IMR-90 (cell line): ENCODE results near the gene SLC51A. TPM values are rescaled to one million over a fixed set of nuclear protein-coding genes. Genes with fewer than 3 reads are reported as not detected.

Source experiments
- ATAC-seq: fragments of 200-7000 bp; cut with Tn5 transposase; 2 replicates; pipeline ENCODE4 v1.9.1; 2020; ENCODE audit warnings: low read depth, mild to moderate bottlenecking, moderate library complexity
- BruUV-seq: library from RNA; stranded (reverse); fragments of 400-500 nt; replicated peaks from 2 replicates; lab custom pipeline; 2021; lab: Mats Ljungman, UMichigan
- CTCF ChIA-PET: fragments of 300-600 bp; formaldehyde crosslinking; extraction: SDS; loops from one replicate; lab custom pipeline; 2021; ENCODE audit warnings: antibody characterized with exemption; lab: Yijun Ruan, JAX
- POLR2A ChIA-PET: fragments of 300-600 bp; sonication (Branson Sonifier 250); formaldehyde crosslinking; loops from one replicate; lab custom pipeline; 2022; ENCODE audit warnings: antibody characterized with exemption; ENCODE audit not compliant: unreplicated experiment; lab: Charles Lee
- DNase-seq: peaks from one replicate; pipeline ENCODE4 v3.0.0; 2013
- H2AFZ ChIP-seq: replicated peaks from 2 replicates; pipeline ENCODE3; 2013; ENCODE audit warnings: low read length, mild to moderate bottlenecking; ENCODE audit not compliant: poor library complexity
- H2AK5ac ChIP-seq: 2 replicates; pipeline ENCODE4 v1.6.1; 2013; ENCODE audit warnings: low read depth, low read length, inconsistent platforms
- H2AK9ac ChIP-seq: replicated peaks from 2 replicates; pipeline ENCODE3; 2013; ENCODE audit warnings: mild to moderate bottlenecking, low read depth, low read length, moderate library complexity; ENCODE audit not compliant: poor library complexity
- H2BK120ac ChIP-seq: 2 replicates; pipeline ENCODE4 v1.6.1; 2013; ENCODE audit warnings: low read depth, low read length, inconsistent platforms
- H2BK15ac ChIP-seq: 3 replicates; pipeline ENCODE4 v1.6.1; 2013; ENCODE audit warnings: low read depth, low read length, inconsistent platforms
- H2BK20ac ChIP-seq: 2 replicates; pipeline ENCODE4 v1.6.1; 2013; ENCODE audit warnings: low read depth, mild to moderate bottlenecking, inconsistent platforms, low read length, moderate library complexity
- H2BK5ac ChIP-seq: 2 replicates; pipeline ENCODE4 v1.6.1; 2013; ENCODE audit warnings: mild to moderate bottlenecking, low read depth, low read length, inconsistent platforms; ENCODE audit not compliant: poor library complexity, severe bottlenecking
- H3K14ac ChIP-seq: replicated peaks from 2 replicates; pipeline ENCODE4 v1.6.1; 2013; ENCODE audit warnings: low read depth, low read length, inconsistent platforms
- H3K18ac ChIP-seq: 2 replicates; pipeline ENCODE4 v1.6.1; 2013; ENCODE audit warnings: low read depth, low read length, control low read depth
- H3K23ac ChIP-seq: 2 replicates; pipeline ENCODE4 v1.6.1; 2013; ENCODE audit warnings: low read depth, low read length, inconsistent platforms
- H3K27ac ChIP-seq: 2 replicates; pipeline ENCODE4 v1.5.1; 2013; ENCODE audit warnings: mild to moderate bottlenecking, control low read depth, low read length; ENCODE audit not compliant: insufficient read depth
- H3K27me3 ChIP-seq: 2 replicates; pipeline ENCODE4 v1.6.1; 2013; ENCODE audit warnings: low read length; ENCODE audit not compliant: control insufficient read depth, insufficient read depth
- H3K36me3 ChIP-seq: 2 replicates; pipeline ENCODE4 v1.6.1; 2013; ENCODE audit warnings: low read length, mixed read lengths; ENCODE audit not compliant: control insufficient read depth, insufficient read depth
- H3K4ac ChIP-seq: 2 replicates; pipeline ENCODE4 v1.6.1; 2013; ENCODE audit warnings: low read depth, low read length, inconsistent platforms
- H3K4me1 ChIP-seq: 2 replicates; pipeline ENCODE4 v1.6.1; 2013; ENCODE audit warnings: low read length, mixed read lengths; ENCODE audit not compliant: control insufficient read depth, insufficient read depth
- H3K4me2 ChIP-seq: 2 replicates; pipeline ENCODE4 v1.6.1; 2013; ENCODE audit warnings: low read depth, mild to moderate bottlenecking, control low read depth, low read length, moderate library complexity
- H3K4me3 ChIP-seq: 2 replicates; pipeline ENCODE4 v1.5.1; 2013; ENCODE audit warnings: low read depth, mild to moderate bottlenecking, control low read depth, low read length, moderate library complexity; ENCODE audit not compliant: insufficient read depth
- H3K56ac ChIP-seq: 2 replicates; pipeline ENCODE4 v1.6.1; 2013; ENCODE audit warnings: low read length, inconsistent platforms; ENCODE audit not compliant: insufficient read depth; ENCODE audit errors: extremely low read depth
- H3K79me1 ChIP-seq, 2 experiments: 2 replicates each; pipeline ENCODE4 v1.6.1; 2013; ENCODE audit warnings: low read length in 2 of 2, inconsistent platforms in 1 of 2, low read depth in 1 of 2
- H3K9ac ChIP-seq: 2 replicates; pipeline ENCODE4 v1.6.1; 2013; ENCODE audit warnings: low read depth, low read length, control low read depth
- H3K9me1 ChIP-seq: 2 replicates; pipeline ENCODE4 v1.6.1; 2013; ENCODE audit warnings: low read length, inconsistent platforms; ENCODE audit not compliant: insufficient read depth
- H3K9me3 ChIP-seq: 2 replicates; pipeline ENCODE4 v1.6.1; 2013; ENCODE audit warnings: low read length; ENCODE audit not compliant: control insufficient read depth, insufficient read depth
- H4K20me1 ChIP-seq: 2 replicates; pipeline ENCODE4 v1.6.1; 2013; ENCODE audit warnings: low read length, inconsistent platforms; ENCODE audit not compliant: insufficient read depth
- H4K5ac ChIP-seq: 2 replicates; pipeline ENCODE4 v1.6.1; 2013; ENCODE audit warnings: mild to moderate bottlenecking, low read depth, low read length, control low read depth
- H4K8ac ChIP-seq, 2 experiments: 2 replicates each; pipeline ENCODE4 v1.6.1; 2013; ENCODE audit warnings: low read depth in 2 of 2, low read length in 2 of 2, control low read depth in 1 of 2, inconsistent platforms in 1 of 2
- H4K91ac ChIP-seq: 2 replicates; pipeline ENCODE4 v1.6.1; 2013; ENCODE audit warnings: low read depth, low read length, inconsistent platforms; ENCODE audit not compliant: insufficient read depth
- BHLHE40 ChIP-seq: fragments of 150-350 bp; IDR thresholded peaks from 2 replicates; pipeline ENCODE4 v1.6.1; 2016; ENCODE audit warnings: mild to moderate bottlenecking, low read depth, low read length
- CEBPB ChIP-seq: IDR thresholded peaks from 2 replicates; pipeline ENCODE4 v1.6.1; 2012; ENCODE audit warnings: low read depth, low read length, improper control_type of control experiment
- CHD1 ChIP-seq: IDR thresholded peaks from 2 replicates; pipeline ENCODE4 v1.6.1; 2012; ENCODE audit warnings: low read depth, low read length, improper control_type of control experiment
- FOS ChIP-seq: fragments of 150-350 bp; IDR thresholded peaks from 2 replicates; pipeline ENCODE4 v1.6.1; 2016; ENCODE audit warnings: low read depth, low read length
- MAFK ChIP-seq: IDR thresholded peaks from 2 replicates; pipeline ENCODE4 v1.6.1; 2012; ENCODE audit warnings: low read depth, low read length, improper control_type of control experiment
- MAZ ChIP-seq: IDR thresholded peaks from 2 replicates; pipeline ENCODE4 v1.6.1; 2012; ENCODE audit warnings: low read depth, mild to moderate bottlenecking, low read length, improper control_type of control experiment, moderate library complexity, borderline replicate concordance
- NFE2L2 ChIP-seq: fragments of 150-350 bp; IDR thresholded peaks from 2 replicates; pipeline ENCODE4 v1.6.1; 2016; ENCODE audit warnings: low read depth, mild to moderate bottlenecking, low read length
- POLR2A ChIP-seq: IDR thresholded peaks from 2 replicates; pipeline ENCODE4 v1.6.1; 2012; ENCODE audit warnings: mild to moderate bottlenecking, low read depth, low read length
- RAD21 ChIP-seq: IDR thresholded peaks from 2 replicates; pipeline ENCODE4 v1.6.1; 2012; ENCODE audit warnings: low read length, improper control_type of control experiment
- RCOR1 ChIP-seq: IDR thresholded peaks from 2 replicates; pipeline ENCODE4 v1.6.1; 2012; ENCODE audit warnings: mild to moderate bottlenecking, low read length, improper control_type of control experiment; ENCODE audit not compliant: insufficient replicate concordance
- RFX5 ChIP-seq: IDR thresholded peaks from 2 replicates; pipeline ENCODE4 v1.8.0; 2012; ENCODE audit warnings: low read depth, mild to moderate bottlenecking, low read length, moderate library complexity
- SMC3 ChIP-seq: fragments of 150-350 bp; IDR thresholded peaks from 2 replicates; pipeline ENCODE4 v1.6.1; 2016; ENCODE audit warnings: low read depth, mild to moderate bottlenecking, antibody characterized with exemption, low read length, moderate library complexity
- WGBS, 2 experiments: methylation state at CpG; one replicate each; pipeline versions ENCODE4 v1.1.5 to v1.1.7; 2013; ENCODE audit warnings: missing lambda C conversion rate in 2 of 2; ENCODE audit not compliant: insufficient read length in 1 of 2; ENCODE audit errors: extremely low coverage in 2 of 2; 5-methylcytosine and 5-hydroxymethylcytosine counted together
- dilution Hi-C: fragments of 300-500 bp; cut with HindIII; formaldehyde crosslinking; loops from one replicate; pipeline ENCODE4 v1.14.3; 2018; ENCODE audit warnings: low sequenced_read_pairs; ENCODE audit not compliant: unreplicated experiment
- in situ Hi-C: fragments of 300-500 bp; cut with MboI; formaldehyde crosslinking; loops from 3 replicates; pipeline ENCODE4 v1.14.3; 2019; ENCODE audit warnings: low sequenced_read_pairs, inconsistent platforms, mixed read lengths
- intact Hi-C: fragments of 100-400 bp; cut with micrococcal nuclease; formaldehyde crosslinking; loops from 2 replicates; pipeline ENCODE4 v1.10.0; 2022
- polyA plus RNA-seq, 3 experiments: library from polyadenylated mRNA; depleted of rRNA; stranded (reverse); fragments of >200 nt; gene quantifications; 2 replicates each; pipeline ENCODE4 v1.2.3, GENCODE V29; 2012; ENCODE audit warnings: low replicate concordance in 1 of 3
- total RNA-seq: library from RNA; depleted of rRNA; stranded (reverse); fragments of >200 nt; gene quantifications from 2 replicates; pipeline ENCODE4 v1.2.3, GENCODE V29; 2012
- TF ChIP-seq, protein P1 (sequence below): fragments of 150-350 bp; IDR thresholded peaks from 2 replicates; pipeline ENCODE4 v1.6.1; 2017; ENCODE audit warnings: mild to moderate bottlenecking, antibody characterized with exemption, low read length, low read depth
- TF ChIP-seq, protein P2 (sequence below): fragments of 150-350 bp; IDR thresholded peaks from 2 replicates; pipeline ENCODE4 v1.6.1; 2016; ENCODE audit warnings: low read depth, mild to moderate bottlenecking, low read length, moderate library complexity, borderline replicate concordance

Gene SLC51A
- total and polyA plus RNA-seq, 2 of the 4 experiments (the other 2 are of a cell fraction), result not detected

DNA sequence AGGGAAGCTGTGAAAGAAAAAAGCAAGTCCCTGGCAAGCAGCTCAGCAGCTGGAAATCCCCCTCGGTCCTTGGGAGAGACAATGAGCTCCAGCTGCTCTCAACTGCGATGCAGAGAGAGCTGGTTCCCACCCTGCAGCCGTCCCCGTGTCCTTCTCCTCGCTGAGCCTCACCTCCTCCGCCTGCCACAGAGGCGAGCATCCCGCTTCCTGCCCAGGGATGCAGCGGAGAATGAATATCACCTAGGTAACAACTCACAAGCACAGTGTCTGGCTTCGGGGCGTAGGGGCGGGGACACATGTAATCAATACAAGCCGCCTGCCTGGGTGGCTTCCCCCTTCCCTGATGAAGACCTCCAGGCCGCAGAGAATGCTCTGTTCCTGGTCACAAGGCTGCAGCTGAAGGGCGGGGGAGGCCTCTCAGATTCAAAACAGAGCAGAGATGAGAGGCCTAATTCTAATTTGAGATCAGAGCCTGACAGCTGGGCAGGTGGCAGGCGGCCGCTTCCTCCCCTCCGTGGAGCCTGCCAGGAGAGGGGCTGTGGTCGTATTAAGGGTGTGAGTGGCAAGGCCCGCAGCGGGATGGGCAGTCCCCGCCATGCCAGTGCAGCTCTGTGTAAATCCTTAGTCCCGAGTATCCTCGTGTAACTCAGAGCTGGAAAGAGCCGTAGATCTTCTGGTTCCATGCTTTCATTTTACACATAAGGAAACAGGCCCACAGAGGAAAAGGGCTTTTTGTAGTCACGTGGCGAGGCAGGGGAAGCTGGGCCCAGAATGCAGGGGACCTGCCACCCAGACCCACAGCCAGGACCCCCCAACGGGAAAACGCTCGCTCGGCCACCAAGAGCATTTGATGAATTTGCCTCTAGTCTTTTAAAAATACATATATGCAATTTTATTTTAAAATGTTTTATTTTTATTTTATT, 29.4 kb upstream of the SLC51A start:
- dilution Hi-C loops, result loop anchor here (25.0 kb wide), 1 partner anchor 125 kb away; no protein-coding TSS in a partner anchor
- Histone ChIP-seq H2BK20ac (no peak overlapping the region), H2BK5ac (no peak overlapping the region), H4K5ac (no peak overlapping the region), H3K9me1 (no peaks in the 10 kb centered on the region), H3K18ac (no peak overlapping the region), H3K14ac (no peak overlapping the region), H4K91ac (no peak overlapping the region), H4K8ac (no peak overlapping the region), H3K9ac (no peak overlapping the region), H3K27me3 (0 out of 2 replicates have a peak, but pooled peaks cover 2% of the 10 kb centered on the region), H3K4me1 (no peaks in the 10 kb centered on the region; the same call in 1 of the 2 replicates), H2BK120ac (no peak overlapping the region), H2AK9ac (no peak overlapping the region), H3K4me2 (no peak overlapping the region), H3K56ac (no peak overlapping the region), H2BK15ac (no peak overlapping the region), H4K20me1 (no peaks in the 10 kb centered on the region), H3K4ac (no peak overlapping the region), H3K36me3 (no peaks in the 10 kb centered on the region), H3K9me3 (no peaks in the 10 kb centered on the region), H3K4me3 (no peak overlapping the region), H3K79me1 (no peaks in the 10 kb centered on the region), H2AFZ (peak overlapping the region; percentile 70), H2AK5ac (no peak overlapping the region), H3K23ac (no peak overlapping the region), H3K27ac (no peak overlapping the region)
- POLR2A ChIA-PET, result no interaction called here
- peak; percentile 21; the same call in 1 of the 2 replicates for ATAC-seq
- DNase-seq, result peak; percentile 22
- CTCF ChIA-PET, result interaction anchor here (1.4 to 2.2 kb wide), 2 partner anchors 10 to 114 kb away, joined by 3 to 17 read pairs; no protein-coding TSS in a partner anchor
- intact Hi-C loops, result no loop called here
- 34% methylated on average over 8 of the region's 31 CpGs; no CpG with 5 or more reads in 1 of the 2 experiments for WGBS, 2 experiments
- in situ Hi-C loops, result no loop called here
- no TSS peak for BruUV-seq
- no peak for TF ChIP-seq BHLHE40
- no peak for TF ChIP-seq NFE2L2
- TF ChIP-seq RAD21, result no peak
- TF ChIP-seq, protein P1, sequence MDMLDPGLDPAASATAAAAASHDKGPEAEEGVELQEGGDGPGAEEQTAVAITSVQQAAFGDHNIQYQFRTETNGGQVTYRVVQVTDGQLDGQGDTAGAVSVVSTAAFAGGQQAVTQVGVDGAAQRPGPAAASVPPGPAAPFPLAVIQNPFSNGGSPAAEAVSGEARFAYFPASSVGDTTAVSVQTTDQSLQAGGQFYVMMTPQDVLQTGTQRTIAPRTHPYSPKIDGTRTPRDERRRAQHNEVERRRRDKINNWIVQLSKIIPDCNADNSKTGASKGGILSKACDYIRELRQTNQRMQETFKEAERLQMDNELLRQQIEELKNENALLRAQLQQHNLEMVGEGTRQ, result no peak
- TF ChIP-seq SMC3, result no peak
- TF ChIP-seq, protein P2, sequence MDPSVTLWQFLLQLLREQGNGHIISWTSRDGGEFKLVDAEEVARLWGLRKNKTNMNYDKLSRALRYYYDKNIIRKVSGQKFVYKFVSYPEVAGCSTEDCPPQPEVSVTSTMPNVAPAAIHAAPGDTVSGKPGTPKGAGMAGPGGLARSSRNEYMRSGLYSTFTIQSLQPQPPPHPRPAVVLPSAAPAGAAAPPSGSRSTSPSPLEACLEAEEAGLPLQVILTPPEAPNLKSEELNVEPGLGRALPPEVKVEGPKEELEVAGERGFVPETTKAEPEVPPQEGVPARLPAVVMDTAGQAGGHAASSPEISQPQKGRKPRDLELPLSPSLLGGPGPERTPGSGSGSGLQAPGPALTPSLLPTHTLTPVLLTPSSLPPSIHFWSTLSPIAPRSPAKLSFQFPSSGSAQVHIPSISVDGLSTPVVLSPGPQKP, result no peak
- no peak for TF ChIP-seq RFX5
- no peak for TF ChIP-seq FOS
- TF ChIP-seq RCOR1, result no peak
- TF ChIP-seq POLR2A, result no peak
- TF ChIP-seq CEBPB, result no peak
- no peak for TF ChIP-seq MAFK
- no peak for TF ChIP-seq MAZ
- no peak for TF ChIP-seq CHD1
